ENCODE measurements around the gene RHOB. TPM values are rescaled to one million over a fixed set of nuclear protein-coding genes. Genes with fewer than 3 reads are reported as not detected.

RHOB gene
- total RNA-seq, 1 experiment from 2014 or later: not detected

DNA sequence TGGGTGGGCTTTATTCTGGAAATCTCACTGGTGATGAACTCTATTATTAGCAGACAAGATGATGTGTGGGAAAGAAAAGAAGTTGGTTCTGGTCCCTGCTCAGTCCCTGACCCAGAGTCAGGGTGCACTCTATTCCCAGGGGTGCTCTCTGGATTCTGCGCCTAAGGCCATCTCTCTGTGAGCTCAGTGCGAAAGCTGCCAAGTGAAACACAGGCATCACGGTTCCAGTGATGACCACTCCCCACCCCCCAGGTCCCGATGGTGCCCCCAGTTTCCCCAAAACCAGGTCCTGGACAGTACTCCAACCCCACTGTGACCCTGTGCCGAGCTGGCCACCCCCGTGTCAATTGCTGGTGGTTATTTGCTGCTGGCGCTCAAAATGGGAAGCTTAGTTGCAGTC, 30.1 kb downstream of the RHOB start:
- H3K4me3 ChIP-seq (ENCODE audit: low read length): no peak overlapping the region
- no peak overlapping the region for H3K4me2 ChIP-seq (ENCODE audit: low read depth, low read length, poor library complexity, severe bottlenecking)
- H2AFZ ChIP-seq (ENCODE audit: low read length): no peak overlapping the region
- peaks cover 6% of the 10 kb centered on the region for H3K4me1 ChIP-seq (ENCODE audit: low read length)
- no peak overlapping the region for H3K27ac ChIP-seq (ENCODE audit: low read length)
- DNase-seq: no peak
- H3K79me2 ChIP-seq (ENCODE audit: low read length): no peaks in the 10 kb centered on the region
- H3K27me3 ChIP-seq (ENCODE audit: low read length): no peaks in the 10 kb centered on the region
- H4K20me1 ChIP-seq (ENCODE audit: insufficient read depth, low read depth, low read length): no peaks in the 10 kb centered on the region
- no peaks in the 10 kb centered on the region for H3K36me3 ChIP-seq (ENCODE audit: insufficient read depth, low read length)
- no peak overlapping the region for H3K9ac ChIP-seq (ENCODE audit: low read length)
- no peaks in the 10 kb centered on the region for H3K9me3 ChIP-seq (ENCODE audit: low read length)
- H3K9me2 ChIP-seq (replicated peaks; ENCODE audit: insufficient read depth, low read length): no peaks in the 10 kb centered on the region

DNA sequence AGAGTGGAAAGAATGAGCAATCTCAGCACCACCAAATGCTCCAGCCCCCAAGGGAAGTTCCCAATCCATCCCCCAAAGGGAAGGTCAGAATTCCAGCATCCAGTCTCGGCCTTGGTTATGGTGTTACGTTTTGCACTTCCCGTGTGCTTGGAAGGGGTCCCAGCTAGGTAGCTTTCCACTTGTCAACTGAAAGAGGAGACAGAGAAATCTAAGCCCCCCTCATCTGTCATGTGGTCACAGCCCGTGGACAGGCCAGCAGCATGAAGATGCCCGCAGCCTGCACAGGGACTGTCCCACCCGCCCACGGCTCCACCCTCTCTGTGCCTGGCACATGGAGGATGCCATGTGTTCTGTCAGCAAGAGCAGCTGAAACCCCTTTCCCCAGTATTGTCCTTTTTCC, 32.1 kb downstream of the RHOB start:
- Histone ChIP-seq H3K9me2 (replicated peaks; ENCODE audit: insufficient read depth, low read length) (no peaks in the 10 kb centered on the region), H3K4me3 (ENCODE audit: low read length) (no peak overlapping the region), H2AFZ (ENCODE audit: low read length) (no peak overlapping the region), H3K4me2 (ENCODE audit: low read depth, low read length, poor library complexity, severe bottlenecking) (no peak overlapping the region), H3K9me3 (ENCODE audit: low read length) (no peaks in the 10 kb centered on the region), H3K27me3 (ENCODE audit: low read length) (no peaks in the 10 kb centered on the region), H3K4me1 (ENCODE audit: low read length) (peaks cover 6% of the 10 kb centered on the region), H3K36me3 (ENCODE audit: insufficient read depth, low read length) (no peaks in the 10 kb centered on the region), H4K20me1 (ENCODE audit: insufficient read depth, low read depth, low read length) (no peaks in the 10 kb centered on the region), H3K9ac (ENCODE audit: low read length) (no peak overlapping the region), H3K27ac (ENCODE audit: low read length) (no peak overlapping the region), H3K79me2 (ENCODE audit: low read length) (no peaks in the 10 kb centered on the region)
- no peak for DNase-seq

DNA sequence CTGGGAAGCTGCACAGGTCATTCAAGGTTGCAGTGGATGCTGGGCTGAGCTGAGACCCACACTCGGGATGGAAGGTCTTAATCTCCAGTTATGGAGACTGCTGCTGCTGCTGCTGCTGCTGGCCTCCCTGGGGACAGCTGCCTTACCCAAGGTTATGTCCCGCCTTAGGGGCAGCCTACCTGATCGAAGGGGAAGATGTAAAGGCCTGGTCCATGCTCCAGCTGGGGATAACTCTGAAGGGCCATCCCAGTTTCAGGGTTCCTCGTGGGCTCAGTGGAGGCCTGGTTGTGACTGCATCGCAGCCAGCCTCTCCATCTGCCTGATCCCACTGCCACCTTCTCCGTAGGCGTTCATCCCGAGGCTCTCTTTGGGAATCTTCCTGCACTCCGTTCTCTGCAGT, 33.0 kb downstream of the RHOB start:
- DNase-seq: no peak
- no peak overlapping the region for H3K4me2 ChIP-seq (ENCODE audit: low read depth, low read length, poor library complexity, severe bottlenecking)
- no peak overlapping the region for H2AFZ ChIP-seq (ENCODE audit: low read length)
- H4K20me1 ChIP-seq (ENCODE audit: insufficient read depth, low read depth, low read length): no peaks in the 10 kb centered on the region
- no peaks in the 10 kb centered on the region for H3K9me2 ChIP-seq (replicated peaks; ENCODE audit: insufficient read depth, low read length)
- no peaks in the 10 kb centered on the region for H3K79me2 ChIP-seq (ENCODE audit: low read length)
- H3K36me3 ChIP-seq (ENCODE audit: insufficient read depth, low read length): no peaks in the 10 kb centered on the region
- no peaks in the 10 kb centered on the region for H3K27me3 ChIP-seq (ENCODE audit: low read length)
- no peaks in the 10 kb centered on the region for H3K9me3 ChIP-seq (ENCODE audit: low read length)
- H3K4me3 ChIP-seq (ENCODE audit: low read length): no peak overlapping the region
- no peak overlapping the region for H3K9ac ChIP-seq (ENCODE audit: low read length)
- peaks cover under 1% of the 10 kb centered on the region; the same call in 1 of the 2 replicates for H3K4me1 ChIP-seq (ENCODE audit: low read length)
- no peak overlapping the region for H3K27ac ChIP-seq (ENCODE audit: low read length)

DNA sequence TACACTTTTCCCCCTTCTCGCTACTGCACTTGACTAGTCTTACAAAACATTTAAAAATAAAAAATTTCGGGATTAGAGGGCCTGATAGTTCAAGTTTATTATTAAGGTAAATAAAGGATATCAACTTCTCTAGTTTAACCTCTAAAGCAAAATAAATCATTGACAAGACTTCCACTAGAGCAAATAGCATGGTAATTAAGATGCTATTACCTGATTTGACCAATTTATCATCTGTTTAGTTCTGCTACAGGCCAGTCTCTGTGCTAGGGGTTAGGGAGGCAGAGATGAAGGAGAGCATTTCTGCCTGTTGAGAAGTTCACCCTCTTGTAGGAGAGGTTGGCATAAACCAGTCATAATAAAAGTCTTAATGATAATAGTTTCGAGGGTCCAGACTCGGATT, 34.0 kb downstream of the RHOB start:
- no peaks in the 10 kb centered on the region for H4K20me1 ChIP-seq (ENCODE audit: insufficient read depth, low read depth, low read length)
- no peaks in the 10 kb centered on the region for H3K9me2 ChIP-seq (replicated peaks; ENCODE audit: insufficient read depth, low read length)
- no peaks in the 10 kb centered on the region for H3K9me3 ChIP-seq (ENCODE audit: low read length)
- H3K36me3 ChIP-seq (ENCODE audit: insufficient read depth, low read length): no peaks in the 10 kb centered on the region
- H3K4me2 ChIP-seq (ENCODE audit: low read depth, low read length, poor library complexity, severe bottlenecking): no peak overlapping the region
- no peaks in the 10 kb centered on the region for H3K27me3 ChIP-seq (ENCODE audit: low read length)
- no peaks in the 10 kb centered on the region for H3K4me1 ChIP-seq (ENCODE audit: low read length)
- no peak for DNase-seq
- no peak overlapping the region for H3K9ac ChIP-seq (ENCODE audit: low read length)
- no peak overlapping the region for H3K27ac ChIP-seq (ENCODE audit: low read length)
- no peak overlapping the region for H3K4me3 ChIP-seq (ENCODE audit: low read length)
- no peaks in the 10 kb centered on the region for H3K79me2 ChIP-seq (ENCODE audit: low read length)
- no peak overlapping the region for H2AFZ ChIP-seq (ENCODE audit: low read length)

DNA sequence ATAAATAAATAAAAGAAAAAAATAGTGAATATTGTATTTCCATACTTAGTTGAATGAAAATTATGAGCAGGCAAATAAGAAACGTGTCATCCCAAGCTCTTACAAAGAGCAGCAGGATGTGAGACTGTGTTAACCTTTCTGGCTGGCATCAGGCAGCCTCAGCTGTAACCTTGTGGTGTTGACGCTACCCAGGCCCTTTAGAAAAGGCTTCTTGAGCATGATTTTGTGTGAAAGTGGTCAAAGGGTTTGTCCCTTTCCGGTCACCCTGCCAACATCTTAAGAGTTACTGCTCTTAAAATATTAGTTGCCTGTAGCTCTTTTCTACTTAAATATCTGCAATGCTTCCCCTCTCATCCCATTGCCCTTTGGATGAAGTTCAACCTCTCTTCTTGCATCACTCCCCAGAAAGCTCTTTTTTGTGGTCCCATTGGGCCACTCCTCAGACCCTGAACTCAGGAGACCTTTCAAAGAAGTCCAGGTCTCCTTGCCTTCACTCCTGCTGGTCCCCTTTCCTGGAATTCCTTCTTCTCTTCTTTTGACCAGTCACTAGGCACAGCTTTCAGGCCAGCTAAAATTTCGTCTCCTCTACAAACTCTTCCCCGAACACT, 35.0 kb downstream of the RHOB start:
- no peak overlapping the region for H3K27ac ChIP-seq (ENCODE audit: low read length)
- no peaks in the 10 kb centered on the region for H3K4me1 ChIP-seq (ENCODE audit: low read length)
- H3K9me3 ChIP-seq (ENCODE audit: low read length): no peaks in the 10 kb centered on the region
- no peaks in the 10 kb centered on the region for H3K36me3 ChIP-seq (ENCODE audit: insufficient read depth, low read length)
- no peaks in the 10 kb centered on the region for H3K79me2 ChIP-seq (ENCODE audit: low read length)
- H3K27me3 ChIP-seq (ENCODE audit: low read length): no peaks in the 10 kb centered on the region
- no peak overlapping the region for H3K4me2 ChIP-seq (ENCODE audit: low read depth, low read length, poor library complexity, severe bottlenecking)
- H3K9ac ChIP-seq (ENCODE audit: low read length): no peak overlapping the region
- H2AFZ ChIP-seq (ENCODE audit: low read length): no peak overlapping the region
- no peaks in the 10 kb centered on the region for H3K9me2 ChIP-seq (replicated peaks; ENCODE audit: insufficient read depth, low read length)
- no peak overlapping the region for H3K4me3 ChIP-seq (ENCODE audit: low read length)
- no peaks in the 10 kb centered on the region for H4K20me1 ChIP-seq (ENCODE audit: insufficient read depth, low read depth, low read length)
- no peak for DNase-seq

DNA sequence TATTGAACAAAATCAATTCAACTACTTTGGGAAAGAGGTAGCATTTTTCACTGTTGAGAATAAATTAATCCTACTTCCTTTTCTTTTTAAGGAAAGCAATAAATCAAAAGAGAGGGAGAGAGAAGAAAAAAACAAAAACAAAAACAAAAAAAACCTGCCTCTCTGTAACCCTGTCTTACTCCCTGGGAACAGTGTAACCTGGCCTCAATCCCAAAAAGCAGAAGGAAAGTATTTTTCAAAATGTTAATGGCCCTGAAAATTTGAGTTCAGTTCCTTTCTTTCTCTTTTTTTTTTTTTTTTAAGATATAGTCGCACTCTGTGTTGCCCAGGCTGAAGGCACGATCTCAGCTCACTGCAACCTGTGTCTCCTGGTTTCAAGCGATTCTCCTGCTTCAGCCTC, 35.9 kb downstream of the RHOB start:
- H3K4me3 ChIP-seq (ENCODE audit: low read length): no peak overlapping the region
- no peaks in the 10 kb centered on the region for H3K9me2 ChIP-seq (replicated peaks; ENCODE audit: insufficient read depth, low read length)
- peaks cover 7% of the 10 kb centered on the region for H3K4me1 ChIP-seq (ENCODE audit: low read length)
- no peaks in the 10 kb centered on the region for H3K27me3 ChIP-seq (ENCODE audit: low read length)
- H3K79me2 ChIP-seq (ENCODE audit: low read length): no peaks in the 10 kb centered on the region
- peak; percentile 22 for DNase-seq
- no peak overlapping the region for H3K9ac ChIP-seq (ENCODE audit: low read length)
- no peaks in the 10 kb centered on the region for H3K36me3 ChIP-seq (ENCODE audit: insufficient read depth, low read length)
- H3K9me3 ChIP-seq (ENCODE audit: low read length): no peaks in the 10 kb centered on the region
- no peak overlapping the region for H2AFZ ChIP-seq (ENCODE audit: low read length)
- no peak overlapping the region for H3K4me2 ChIP-seq (ENCODE audit: low read depth, low read length, poor library complexity, severe bottlenecking)
- H4K20me1 ChIP-seq (ENCODE audit: insufficient read depth, low read depth, low read length): no peaks in the 10 kb centered on the region
- no peak overlapping the region for H3K27ac ChIP-seq (ENCODE audit: low read length)

DNA sequence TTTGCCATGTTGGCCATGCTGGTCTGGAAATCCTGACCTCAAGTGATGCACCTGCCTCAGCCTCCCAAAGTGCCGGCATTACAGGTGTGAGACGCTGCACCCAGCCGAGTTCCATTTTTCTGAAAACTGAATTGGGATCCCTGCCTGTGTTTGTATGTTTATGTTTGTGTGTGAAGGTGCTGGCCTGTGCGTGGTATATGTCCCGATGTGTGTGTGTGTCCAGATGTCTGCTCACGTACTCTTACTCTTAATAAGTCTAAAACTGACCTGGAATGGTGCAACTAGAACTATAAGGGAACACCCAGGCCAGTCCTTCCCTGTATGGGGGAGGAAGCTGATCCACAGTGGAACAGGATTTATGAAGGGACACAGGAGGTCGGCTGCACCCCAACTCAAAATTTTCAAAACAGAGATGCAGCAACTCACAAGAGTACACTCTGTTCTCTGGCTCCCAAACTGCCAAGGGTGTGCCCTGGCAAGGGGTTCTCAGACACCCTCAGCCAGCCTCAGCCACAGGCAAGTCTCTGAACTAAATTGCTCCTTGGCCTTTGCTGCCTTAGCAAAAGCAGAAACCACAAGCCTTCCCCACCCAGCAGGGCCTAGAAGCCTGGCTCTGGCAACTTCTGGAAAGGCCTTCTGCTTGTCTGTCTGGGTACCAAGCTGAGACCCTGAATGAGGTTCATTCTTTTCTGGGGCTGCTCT, 36.5 kb downstream of the RHOB start:
- H3K4me3 ChIP-seq (ENCODE audit: low read length): no peak overlapping the region
- no peak overlapping the region for H3K4me2 ChIP-seq (ENCODE audit: low read depth, low read length, poor library complexity, severe bottlenecking)
- H3K36me3 ChIP-seq (ENCODE audit: insufficient read depth, low read length): no peaks in the 10 kb centered on the region
- H2AFZ ChIP-seq (ENCODE audit: low read length): no peak overlapping the region
- no peaks in the 10 kb centered on the region for H3K79me2 ChIP-seq (ENCODE audit: low read length)
- H3K27me3 ChIP-seq (ENCODE audit: low read length): no peaks in the 10 kb centered on the region
- DNase-seq: peak; percentile 37
- H3K4me1 ChIP-seq (ENCODE audit: low read length): peaks cover 9% of the 10 kb centered on the region
- no peaks in the 10 kb centered on the region for H3K9me3 ChIP-seq (ENCODE audit: low read length)
- H3K27ac ChIP-seq (ENCODE audit: low read length): no peak overlapping the region
- no peak overlapping the region for H3K9ac ChIP-seq (ENCODE audit: low read length)
- H3K9me2 ChIP-seq (replicated peaks; ENCODE audit: insufficient read depth, low read length): no peaks in the 10 kb centered on the region
- no peaks in the 10 kb centered on the region for H4K20me1 ChIP-seq (ENCODE audit: insufficient read depth, low read depth, low read length)

DNA sequence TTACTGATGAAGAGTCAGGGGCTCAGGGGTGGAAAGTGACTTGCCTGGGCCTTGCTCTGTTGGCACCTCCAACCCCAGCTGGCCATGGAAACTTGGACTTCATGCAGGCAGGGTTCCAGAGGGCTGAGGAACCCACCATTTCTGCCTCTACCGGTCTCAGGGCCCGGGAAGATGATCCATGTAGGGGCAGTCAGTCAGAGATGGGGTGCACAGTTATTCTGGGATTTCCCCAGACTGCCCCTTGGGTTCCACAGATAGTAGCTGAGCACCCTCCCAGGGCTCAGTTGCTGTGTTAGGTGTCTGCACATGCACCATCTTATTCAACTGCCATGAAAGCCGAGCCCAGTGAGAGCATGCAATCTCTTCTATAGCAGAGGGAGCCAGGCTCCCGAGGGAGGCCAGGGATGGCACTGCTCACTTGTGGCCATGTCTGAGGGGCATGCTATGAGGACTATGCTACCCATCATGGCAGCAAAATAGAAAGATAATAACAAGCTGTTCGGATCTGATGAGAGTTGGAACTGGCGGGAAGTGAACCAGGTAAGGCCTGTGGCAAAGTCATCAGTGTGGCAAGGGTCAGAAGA, 37.3 kb downstream of the RHOB start:
- DNase-seq: peak; percentile 26
- no peak overlapping the region for H2AFZ ChIP-seq (ENCODE audit: low read length)
- no peaks in the 10 kb centered on the region for H3K27me3 ChIP-seq (ENCODE audit: low read length)
- no peaks in the 10 kb centered on the region for H3K9me2 ChIP-seq (replicated peaks; ENCODE audit: insufficient read depth, low read length)
- no peak overlapping the region for H3K4me3 ChIP-seq (ENCODE audit: low read length)
- H3K36me3 ChIP-seq (ENCODE audit: insufficient read depth, low read length): no peaks in the 10 kb centered on the region
- H3K79me2 ChIP-seq (ENCODE audit: low read length): no peaks in the 10 kb centered on the region
- no peaks in the 10 kb centered on the region for H4K20me1 ChIP-seq (ENCODE audit: insufficient read depth, low read depth, low read length)
- H3K9ac ChIP-seq (ENCODE audit: low read length): no peak overlapping the region
- H3K4me1 ChIP-seq (ENCODE audit: low read length): peaks cover 9% of the 10 kb centered on the region
- H3K4me2 ChIP-seq (ENCODE audit: low read depth, low read length, poor library complexity, severe bottlenecking): no peak overlapping the region
- H3K9me3 ChIP-seq (ENCODE audit: low read length): no peaks in the 10 kb centered on the region
- H3K27ac ChIP-seq (ENCODE audit: low read length): no peak overlapping the region

All from Karpas-422 (cell line).